HG02588 (cell line): Measurements from ENCODE around the gene CAMK2A.

Experiments
- ATAC-seq: cut with Tn5 transposase; IDR thresholded peaks from one replicate; pipeline ENCODE4 v1.9.1; 2021; ENCODE audit warnings: mild to moderate bottlenecking, moderate library complexity; ENCODE audit not compliant: unreplicated experiment

Gene CAMK2A

DNA sequence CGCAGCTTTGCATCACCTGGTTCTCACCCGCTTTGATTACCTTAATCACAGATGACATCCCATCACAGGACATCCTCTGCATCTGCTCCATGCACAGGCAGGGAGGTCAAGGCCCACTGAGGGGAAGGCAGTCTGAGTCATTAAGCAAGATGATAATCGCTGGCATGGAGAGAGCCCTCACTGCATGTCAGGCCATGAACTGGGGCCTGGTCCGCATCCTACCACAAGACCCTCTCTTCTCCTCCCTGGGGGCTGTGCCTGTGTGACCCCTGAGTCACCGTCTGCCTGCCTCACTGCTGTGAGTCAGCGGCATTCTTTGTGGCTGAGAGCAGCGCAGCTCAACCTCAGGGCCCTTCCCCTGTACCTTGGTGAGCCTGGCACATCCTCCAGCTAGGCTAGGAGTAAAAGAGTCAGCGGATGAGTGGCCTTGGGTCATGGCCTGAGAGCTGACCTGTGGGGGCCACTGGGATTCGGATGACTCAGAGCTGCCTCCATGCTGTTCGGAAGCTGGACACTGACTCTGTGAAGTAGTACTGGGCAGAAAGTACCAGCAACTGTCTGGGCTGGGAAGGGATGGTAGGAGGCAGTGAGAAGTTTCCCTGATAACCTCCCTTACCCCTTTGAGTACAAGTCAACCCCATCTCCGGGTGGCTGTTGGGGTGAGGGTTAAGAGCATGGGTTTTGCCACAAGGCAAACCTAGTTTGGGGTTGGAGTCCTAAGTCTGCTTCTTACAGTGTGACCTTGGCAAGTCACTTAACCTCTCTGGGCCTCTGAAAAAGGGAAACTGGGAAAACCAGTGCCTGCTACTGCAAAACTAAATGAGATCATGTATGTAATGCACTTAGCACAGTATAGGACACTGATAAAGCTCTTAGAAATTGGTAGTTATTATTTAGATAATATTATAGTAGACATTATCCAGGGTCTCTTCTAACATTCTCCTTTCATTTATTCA, 27.8 kb upstream of the CAMK2A start:
- no peak for ATAC-seq

GRCh38 chr5:150316320-150316719, 26.7 kb upstream of the CAMK2A start:
- ATAC-seq, result no peak

GRCh38 chr5:150315245-150315644, 25.7 kb upstream of the CAMK2A start:
- no peak for ATAC-seq

- ATAC-seq, result no peak
These were observed 24.5 kb upstream of the CAMK2A start for GRCh38 chr5:150313921-150314716.

DNA sequence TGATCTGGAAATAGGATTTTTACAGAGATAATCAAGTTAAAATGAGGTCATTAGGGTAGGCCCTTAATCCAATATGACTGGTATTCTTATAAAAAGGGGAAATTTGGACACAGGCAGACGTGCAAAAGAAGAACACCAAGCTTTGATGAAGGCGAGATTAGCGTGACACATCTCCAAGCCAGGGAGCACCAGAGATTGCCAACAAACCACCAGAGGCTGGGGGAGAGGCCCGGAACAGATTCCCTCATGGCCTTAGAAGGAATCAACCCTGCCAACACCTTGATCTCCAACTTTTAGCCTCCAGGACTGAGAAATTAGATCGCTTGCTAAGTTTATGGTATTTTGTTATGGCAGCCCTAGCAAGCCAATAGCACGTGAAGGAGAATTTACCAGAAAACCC, 23.9 kb upstream of the CAMK2A start:
- ATAC-seq, result no peak

DNA sequence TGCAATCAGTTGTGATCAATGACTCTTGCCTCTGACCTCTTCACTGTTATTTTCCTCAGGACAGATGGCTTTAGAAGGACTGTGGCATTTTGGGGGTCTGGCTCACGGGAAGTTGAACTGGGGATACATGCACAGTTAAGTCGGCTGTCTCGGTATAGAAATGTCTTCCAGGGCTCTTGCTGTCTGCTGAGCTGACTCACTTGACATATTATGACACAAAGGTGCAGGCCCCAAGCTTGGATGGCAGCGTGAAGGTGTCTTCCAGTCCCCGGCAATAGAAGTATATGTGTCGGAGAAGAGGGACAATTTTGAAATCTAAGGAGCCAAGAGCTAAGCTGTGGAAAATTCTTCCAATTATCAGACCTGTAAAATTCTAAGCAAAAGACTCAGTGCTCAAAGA, 22.9 kb upstream of the CAMK2A start:
- ATAC-seq, result no peak

GRCh38 chr5:150311015-150311692, 21.6 kb upstream of the CAMK2A start:
- no peak for ATAC-seq

- ATAC-seq, result no peak
These were observed 20.7 kb upstream of the CAMK2A start for GRCh38 chr5:150310246-150310645.

GRCh38 chr5:150309886-150310239, 20.3 kb upstream of the CAMK2A start:
- ATAC-seq, result no peak

GRCh38 chr5:150309101-150309885, 19.7 kb upstream of the CAMK2A start:
- no peak for ATAC-seq

- ATAC-seq, result no peak
These were observed 18.2 kb upstream of the CAMK2A start for GRCh38 chr5:150307617-150308426.

- ATAC-seq, result no peak
These were observed 17.2 kb upstream of the CAMK2A start for GRCh38 chr5:150306775-150307174.

GRCh38 chr5:150305557-150305956, 16.0 kb upstream of the CAMK2A start:
- no peak for ATAC-seq

DNA sequence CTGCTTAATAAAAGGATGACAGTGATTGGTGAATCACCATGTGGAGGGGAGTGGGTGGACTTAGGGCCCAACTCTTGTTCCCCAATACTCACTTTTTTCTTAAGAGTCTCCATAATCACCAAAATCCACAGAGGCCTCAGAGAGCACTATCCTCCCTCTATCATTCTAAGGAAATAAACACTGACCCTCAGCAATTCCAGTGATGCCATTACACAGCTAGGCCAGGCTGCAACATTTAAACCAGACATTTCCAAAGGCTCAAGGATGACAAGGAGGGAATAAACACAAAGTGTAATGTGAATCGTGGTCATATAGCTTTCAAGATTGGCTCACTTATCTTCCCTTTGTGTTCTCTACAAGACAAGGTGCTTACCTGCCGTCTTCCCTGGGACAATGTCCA, 15.5 kb upstream of the CAMK2A start:
- ATAC-seq, result no peak

GRCh38 chr5:150304481-150305081, 15.0 kb upstream of the CAMK2A start:
- no peak for ATAC-seq

DNA sequence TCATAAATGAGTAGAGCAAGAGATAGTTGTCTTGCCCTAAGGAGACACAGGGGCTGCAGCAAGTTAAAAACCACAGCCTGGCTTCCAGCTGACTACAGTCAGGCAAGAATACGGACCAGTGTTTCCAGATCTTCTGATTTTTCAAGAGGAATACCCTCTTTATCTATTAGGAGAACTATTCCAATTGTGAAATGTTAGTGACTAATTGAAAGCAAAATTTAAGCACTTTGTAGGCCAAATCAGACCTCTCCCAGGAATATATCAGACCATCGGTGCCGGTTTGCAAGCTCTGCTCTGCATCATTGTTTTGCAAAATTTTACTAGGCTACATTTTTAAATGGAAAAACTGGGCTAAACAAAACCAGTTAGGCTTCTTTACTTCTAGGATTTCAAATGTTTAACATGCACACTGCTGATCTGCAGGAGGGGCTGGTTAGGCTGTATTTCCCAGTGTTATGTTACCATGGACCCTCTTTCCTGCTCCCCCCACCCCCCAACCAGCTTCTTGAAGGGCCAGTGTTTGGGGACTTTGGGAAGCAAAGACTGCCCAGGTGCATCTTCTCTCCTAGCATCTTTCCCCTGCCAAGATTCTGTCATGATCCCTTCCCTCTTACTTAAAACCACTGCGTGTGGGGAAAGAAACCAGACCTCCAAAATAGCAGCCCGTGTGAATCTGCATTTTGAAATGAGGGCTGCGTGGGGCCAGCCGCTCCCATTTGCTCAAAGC, 14.2 kb upstream of the CAMK2A start:
- no peak for ATAC-seq

DNA sequence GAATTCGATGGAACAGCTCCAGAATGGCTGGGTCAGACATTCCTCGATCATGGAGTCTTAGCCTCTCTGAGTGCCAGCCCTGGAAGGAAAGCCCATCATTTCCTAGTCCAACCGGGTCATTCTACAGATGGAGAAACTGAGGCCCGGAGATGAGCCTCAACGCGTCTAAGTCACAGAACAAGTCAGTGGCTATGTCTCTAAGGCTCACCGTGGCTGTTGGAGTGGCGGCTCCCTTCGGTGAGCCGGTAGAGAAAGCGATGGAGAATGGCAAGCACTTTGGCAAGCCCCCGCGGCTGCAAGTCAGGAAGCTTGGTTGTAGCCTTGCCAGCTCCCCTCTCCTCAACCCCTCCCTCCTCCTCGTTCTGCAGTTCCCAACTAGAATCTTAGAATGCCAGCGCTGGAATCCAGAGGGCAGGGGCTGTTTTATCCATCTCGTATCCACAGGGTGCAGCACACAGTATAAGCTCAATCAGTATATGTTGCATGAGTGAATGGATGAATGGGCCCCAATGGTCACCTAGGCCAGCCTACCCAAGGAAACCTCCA, 13.6 kb upstream of the CAMK2A start:
- ATAC-seq, result no peak

GRCh38 chr5:150302301-150303069, 12.9 kb upstream of the CAMK2A start, which contains the start of gene ARSI:
TSS of gene ARSI (minus strand) at chr5:150302905. CDS start at chr5:150302373, 532 bp downstream.
- no peak for ATAC-seq
